NCI-H69 (cell line): ENCODE data around the gene MED25.

Source experiments
- DNase-seq: peaks from one replicate; lab custom pipeline; 2025; lab: John Stamatoyannopoulos, UW

MED25 gene

DNA sequence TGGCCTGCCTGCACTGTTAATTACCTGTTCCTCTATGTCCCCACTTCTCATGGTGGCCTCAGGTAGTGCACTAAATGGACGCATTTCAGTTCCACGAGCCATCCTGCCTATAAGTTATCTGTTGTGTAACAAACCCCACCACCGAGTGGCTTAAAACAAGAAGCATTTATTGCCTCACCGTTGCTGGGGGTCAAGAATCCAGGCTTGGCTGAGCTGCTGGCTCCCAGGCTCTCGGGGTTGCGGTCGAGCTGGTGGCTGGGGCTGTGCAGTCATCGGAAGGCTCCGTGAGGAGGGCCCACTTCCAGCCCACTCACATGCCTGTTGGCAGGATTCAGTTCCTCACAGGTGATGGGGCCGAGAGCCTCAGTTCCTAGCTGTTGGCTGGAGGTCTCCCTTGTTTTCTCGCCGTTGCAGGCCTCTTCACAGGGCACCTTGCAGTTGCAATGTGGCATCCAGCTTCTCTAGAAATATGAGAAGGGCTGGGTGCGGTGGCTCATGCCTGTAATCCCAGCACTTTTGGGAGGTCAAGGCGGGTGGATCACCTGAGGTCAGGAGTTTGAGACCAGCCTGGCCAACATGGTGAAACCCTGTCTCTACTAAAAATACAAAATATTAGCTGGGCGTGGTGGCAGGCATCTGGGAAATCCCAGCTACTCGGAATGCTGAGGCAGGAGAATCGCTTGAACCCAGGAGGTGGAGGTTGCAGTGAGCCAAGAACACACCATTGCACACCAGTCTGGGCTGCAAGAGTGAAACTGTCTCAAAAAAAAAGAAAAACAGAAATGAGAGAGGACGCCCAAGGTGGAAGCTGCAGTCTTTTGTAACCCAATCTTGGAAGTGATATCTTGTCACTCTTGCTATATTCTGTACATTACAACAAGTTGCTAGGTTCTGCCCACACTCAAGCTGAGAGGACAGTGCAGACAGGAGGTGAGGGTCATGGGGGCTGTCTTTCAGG lies 26.3 kb downstream of the MED25 start:
- no peak for DNase-seq

DNA sequence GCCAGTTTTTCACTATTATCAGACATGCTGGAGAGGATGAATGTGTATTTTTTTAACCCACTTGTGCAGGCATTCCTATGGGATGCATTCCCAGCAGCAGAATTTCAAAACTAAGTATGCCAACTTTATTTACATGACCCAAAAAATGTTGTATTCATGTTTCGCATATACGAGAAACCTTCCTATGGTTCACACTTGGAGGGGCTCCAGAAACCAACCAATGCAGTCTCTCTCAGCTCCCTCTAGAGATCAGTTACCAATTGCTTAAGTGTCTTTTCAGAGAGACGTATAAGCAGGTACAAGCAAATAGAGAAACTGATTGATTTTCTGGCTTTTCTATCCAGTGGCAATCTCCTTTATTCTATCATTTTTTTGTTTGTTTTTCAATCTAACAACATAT lies 27.3 kb downstream of the MED25 start:
- peak; percentile 14 for DNase-seq

DNA sequence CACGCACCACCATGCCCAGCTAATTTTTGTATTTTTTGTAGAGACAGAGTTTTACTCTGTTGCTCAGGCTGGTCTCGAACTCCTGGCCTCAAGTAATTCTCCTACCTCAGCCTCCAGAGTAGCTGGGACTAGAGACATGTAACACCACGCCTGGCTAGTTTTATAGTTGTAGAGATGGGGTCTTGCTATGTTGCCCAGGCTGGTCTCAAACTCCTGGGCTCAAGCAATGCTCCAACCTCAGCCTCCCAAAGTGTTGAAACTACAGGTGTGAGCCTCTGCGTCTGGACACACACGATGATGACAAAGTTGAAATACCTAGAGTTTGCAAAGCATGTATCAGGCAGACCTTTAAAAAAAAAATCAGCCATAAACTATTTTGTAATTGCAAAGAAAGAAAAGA lies 28.3 kb downstream of the MED25 start:
- no peak for DNase-seq

DNA sequence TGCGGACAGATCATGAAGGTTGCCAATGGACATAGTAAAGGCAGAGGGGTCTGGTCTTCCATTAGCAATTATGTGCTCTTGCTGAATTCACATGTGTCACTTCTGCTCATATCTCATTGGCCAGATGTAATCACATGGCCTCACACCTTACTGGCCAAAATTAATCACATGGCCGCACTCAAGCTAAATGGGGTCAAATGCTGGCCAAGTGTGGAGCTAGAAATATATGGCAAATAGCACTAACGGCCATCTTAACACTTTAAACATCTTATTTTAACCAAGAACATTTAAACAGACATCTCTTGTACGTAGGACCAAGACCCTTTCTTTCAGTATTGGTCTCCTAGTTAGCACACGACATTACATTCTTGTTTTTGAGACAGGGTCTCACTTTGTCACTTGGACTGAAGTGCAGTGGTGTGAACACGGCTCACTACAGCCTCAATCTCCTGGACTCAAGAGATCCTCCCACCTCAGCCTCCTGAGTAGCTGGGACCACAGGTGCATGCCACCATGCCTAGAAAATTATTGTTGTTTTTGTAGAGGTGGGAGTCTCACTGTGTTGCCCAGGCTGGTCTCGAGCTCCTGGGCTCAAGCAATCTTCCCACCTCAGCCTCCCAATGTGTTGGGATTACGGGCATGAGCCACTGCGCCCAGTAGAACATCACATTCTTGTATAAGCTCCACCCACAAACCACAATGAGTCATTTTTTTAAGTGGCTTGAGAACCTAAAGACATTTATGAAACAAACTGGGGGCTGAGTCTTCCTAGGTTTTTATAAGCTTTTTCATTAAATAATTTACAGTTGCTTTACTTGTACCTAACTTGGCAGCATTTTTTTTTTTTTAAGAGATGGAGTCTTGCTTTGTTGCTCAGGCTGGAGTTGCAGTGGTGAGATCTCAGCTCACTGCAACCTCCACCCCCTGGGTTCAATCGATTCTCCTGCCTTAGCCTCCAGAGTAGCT lies 29.9 kb downstream of the MED25 start:
- no peak for DNase-seq

DNA sequence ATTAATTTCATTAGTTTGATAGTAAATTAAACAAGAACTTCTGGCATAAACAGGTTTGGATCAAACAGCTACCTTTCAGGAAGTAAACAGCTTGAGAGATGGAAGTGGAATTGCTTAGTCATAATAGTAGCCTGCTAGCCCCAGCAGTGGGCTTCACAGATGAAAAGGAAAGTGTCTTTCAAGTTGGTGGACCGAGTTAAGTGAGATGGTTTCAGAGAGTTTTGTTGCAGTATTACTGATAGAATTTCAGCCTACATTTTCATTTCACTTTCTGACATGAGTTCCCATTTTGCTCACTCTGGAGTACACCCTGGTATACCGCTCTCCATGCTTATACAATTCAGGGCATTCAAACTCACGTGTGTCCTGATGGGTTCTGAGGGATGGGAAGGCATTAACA lies 30.8 kb downstream of the MED25 start:
- no peak for DNase-seq

DNA sequence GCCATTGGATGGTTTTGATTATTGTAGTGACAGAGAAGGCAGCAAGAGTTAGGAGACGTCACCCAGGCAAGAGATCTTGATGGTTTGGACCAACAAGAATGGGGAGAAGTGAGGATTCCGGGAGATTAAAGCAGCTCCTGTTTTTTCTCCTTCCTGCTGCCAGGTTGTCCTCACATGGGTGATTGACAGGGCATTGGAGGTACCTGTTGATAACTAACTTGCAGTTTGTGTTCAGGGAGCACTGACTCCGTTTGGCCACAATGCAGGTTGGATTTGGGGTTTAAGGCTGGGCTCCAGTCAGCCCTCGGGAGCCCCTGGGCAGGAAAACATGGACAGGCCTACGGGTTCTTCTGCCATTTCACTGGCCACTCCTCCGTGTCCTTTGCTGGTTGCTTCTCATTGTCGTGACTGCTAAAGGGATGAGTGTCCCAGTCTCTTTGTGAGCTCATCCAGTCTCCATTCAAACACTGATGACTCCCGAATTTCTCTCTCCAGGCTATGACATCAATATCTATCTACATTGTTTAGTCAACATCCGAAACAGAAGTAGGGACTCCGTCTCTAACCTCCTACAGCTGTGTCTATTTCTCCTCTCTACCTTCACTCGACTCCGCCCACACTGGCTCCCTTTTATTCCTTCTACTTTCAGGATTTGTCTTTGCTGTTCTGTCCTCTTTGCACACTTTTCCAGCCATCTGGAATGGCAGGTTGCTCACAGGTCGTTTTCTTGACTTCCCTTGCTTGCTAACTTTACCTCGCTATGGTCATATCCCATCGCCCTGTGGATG lies 31.5 kb downstream of the MED25 start:
- no peak for DNase-seq

DNA sequence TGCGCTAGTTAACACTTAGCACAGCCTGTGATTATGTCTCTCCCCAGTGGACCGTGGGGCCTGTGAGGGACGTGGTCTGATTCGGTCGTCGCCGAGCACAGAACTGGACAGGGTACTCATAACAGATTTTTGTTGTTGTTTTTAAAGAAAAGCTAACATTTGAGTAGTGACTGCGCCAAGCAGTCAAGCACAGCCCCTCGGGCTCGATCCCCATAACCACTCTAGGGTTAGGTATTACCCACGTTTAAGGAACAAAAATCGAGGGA lies 32.1 kb downstream of the MED25 start:
- no peak for DNase-seq

DNA sequence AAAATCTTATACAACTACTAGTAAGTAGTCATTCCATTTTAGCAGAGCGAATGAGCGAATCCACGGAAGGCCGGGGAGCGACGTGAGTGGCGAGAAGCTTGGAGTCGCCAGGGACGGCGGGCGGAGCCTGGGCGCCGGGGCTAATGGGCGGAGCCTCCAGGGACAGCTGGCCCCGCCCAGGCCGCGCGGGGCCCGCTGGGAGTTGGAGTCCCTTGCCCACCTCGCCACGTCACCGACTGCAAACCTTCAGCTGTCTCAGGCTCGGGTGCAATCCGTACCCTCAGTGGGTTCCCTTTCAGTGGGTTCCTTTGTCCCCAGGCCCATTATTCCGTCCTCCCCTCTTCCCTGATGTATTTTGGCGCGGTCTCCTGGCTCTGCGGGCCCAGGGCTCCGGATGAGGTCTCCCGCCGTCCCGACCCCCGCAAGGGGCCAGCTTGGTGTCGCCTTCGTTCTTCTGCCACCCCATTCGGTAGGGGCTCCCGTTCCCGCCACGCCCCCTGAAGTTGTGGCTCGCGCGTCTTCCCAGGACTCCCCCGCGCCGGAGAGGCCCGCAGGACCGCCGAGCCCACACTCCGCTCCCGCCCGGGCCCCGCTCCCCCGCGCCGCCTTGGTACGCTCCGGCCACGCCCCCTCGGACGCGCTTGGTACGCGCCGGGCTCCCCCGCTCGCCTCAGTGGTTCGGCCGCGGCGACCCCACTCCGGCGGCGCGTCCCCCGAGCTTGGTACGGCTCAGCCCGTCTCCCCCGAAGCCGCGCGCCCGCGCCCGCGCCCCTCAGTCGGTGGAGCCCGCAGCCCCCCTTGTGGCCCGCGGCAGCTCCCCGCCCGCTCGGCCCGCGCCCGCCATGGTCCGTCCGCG lies 32.6 kb downstream of the MED25 start, which contains the start of gene PTOV1:
PTOV1 (plus strand) TSS at position 673 of the 856 bp plus-strand sequence.
- peak; percentile 97 for DNase-seq

DNA sequence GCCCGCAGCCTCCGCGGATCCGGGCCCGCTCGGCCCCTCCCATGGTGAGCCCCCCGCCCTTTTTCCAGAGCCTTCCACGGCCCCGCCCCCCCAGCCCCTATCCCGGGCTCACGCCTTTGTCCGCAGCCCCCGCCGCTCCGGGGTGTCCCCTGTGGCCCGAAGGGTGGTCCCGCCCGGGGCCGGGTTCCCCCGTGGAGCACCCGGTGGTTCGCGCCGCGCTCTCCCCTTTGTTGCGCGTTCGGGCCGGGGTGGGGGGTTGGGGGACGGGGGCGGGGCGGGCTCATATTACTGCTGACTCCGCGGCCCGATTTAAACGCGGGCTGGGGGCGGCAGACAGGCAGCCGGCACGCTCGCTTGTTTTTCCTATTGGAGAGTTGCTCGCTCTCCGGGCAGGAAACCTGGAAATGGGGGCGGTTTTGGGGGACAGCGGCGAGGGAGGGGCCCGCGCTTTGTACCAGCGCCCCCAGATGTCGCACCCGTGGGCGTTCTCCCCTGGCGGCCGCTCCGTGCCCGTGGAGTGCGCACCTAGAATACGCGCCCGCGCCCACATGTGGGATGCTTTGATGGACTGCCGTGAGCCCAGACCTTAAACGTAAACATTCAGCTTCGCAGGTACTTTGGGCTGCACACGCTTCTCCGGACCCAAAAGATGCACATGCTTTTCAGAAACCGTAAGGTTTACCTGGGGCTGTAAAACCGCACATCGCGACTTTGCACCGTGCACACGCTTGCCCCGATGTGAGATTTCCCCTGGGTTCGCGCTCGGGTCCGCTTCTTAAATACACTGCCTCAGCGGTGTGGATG lies 33.6 kb downstream of the MED25 start:
- DNase-seq, result peak; percentile 85

DNA sequence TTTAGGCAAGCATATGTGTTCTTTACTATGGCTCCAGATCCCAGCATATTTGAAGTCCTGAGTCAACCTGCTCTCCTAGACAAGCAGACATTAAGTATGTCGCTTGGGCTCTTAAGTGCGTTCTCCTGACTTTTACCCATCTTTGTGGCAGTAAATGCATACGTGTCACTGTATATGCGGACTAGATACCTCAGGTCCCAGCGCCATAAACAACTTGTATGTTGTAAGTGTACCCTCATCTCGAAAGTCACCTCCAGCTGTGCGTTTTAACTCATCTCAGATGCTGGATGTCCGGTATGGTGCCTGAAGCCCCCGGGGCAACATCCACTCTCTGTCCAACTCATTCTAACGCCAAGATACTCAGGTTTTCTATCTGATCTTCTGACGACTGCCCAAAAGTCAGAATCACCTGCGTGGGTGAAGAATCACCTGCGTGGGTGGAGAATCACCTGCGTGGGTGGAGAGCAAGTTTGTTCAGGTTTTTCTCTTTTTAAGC lies 34.6 kb downstream of the MED25 start:
- DNase-seq, result no peak

DNA sequence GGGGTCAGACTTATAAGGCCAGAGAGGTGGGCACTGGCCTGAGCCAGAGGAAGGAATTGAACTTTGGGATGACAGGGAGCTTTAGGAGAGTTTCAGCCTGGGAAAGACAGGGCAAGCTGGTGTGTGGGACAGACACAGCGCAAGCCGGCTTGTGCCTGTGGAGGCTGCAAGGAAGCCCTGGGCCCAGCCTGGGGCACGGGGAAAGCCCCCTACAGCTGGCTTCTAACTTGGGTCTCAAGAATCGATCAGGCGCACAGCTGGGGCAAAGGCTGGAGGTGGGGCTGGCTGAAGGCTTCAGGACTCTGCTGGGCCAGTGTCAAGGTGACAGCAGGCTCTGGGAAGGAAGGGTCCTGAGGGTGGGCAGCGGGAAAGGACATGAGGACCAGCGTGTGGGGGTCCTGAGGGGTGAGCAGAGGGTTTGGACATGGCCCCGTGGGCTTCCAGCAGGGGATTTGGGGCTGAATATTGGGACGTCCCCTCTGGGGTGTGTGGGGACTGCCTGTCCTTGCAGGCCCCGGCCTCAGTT lies 35.8 kb downstream of the MED25 start:
- DNase-seq, result no peak

DNA sequence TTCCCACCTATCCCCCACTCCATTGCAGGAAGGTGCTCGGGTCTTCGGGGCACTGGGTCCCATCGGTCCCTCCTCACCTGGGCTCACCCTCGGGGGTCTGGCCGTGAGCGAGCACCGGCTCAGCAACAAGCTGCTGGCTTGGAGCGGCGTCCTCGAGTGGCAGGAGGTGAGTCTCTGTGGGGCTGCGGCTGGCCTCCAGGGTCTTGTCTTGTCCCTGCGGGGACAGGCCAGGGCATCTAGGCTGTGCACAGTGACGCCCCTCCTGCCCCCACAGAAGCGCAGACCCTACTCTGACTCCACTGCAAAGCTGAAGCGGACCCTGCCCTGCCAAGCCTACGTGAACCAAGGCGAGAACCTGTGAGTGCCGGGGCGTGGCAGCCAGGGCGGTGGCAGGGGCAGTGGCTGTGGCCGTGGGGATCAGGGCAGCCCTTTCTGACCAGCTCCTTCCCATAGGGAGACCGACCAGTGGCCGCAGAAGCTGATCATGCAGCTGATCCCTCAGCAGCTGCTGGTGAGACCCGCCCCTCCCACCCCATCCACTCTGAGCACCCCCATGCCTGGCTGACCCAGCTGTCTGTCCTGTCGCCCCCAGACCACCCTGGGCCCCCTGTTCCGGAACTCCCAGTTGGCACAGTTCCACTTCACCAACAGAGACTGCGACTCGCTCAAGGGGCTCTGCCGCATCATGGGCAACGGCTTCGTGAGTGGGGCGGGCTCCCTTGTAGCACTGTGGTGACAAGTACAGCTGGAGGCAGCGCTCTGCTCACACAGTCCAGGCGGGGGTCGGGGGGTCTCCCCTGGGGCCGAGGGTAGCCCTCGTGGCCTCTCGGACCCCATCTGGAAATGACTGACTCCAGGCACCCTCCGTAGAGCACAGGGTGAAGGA lies 36.5 kb downstream of the MED25 start:
- no peak for DNase-seq

DNA sequence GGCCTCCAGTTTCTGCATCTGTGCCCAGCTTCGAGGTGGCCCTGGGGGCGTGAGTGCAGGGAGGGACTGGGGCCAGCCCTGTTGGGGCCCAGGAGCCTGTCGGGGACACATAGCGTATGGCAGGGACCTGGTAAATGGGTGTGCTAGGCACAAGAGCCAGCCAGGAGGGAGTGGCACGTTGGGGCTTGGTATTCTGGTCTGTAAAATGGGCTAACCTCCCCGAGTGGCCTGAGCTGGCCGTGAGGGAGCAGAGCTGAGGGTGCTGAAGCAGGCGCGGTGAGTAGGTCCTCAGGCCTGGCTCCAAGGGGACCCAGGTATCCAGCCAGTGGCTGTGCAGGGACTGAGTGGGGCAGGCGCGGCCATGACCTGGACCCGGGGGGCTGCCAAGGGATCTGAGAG lies 37.2 kb downstream of the MED25 start:
- no peak for DNase-seq

DNA sequence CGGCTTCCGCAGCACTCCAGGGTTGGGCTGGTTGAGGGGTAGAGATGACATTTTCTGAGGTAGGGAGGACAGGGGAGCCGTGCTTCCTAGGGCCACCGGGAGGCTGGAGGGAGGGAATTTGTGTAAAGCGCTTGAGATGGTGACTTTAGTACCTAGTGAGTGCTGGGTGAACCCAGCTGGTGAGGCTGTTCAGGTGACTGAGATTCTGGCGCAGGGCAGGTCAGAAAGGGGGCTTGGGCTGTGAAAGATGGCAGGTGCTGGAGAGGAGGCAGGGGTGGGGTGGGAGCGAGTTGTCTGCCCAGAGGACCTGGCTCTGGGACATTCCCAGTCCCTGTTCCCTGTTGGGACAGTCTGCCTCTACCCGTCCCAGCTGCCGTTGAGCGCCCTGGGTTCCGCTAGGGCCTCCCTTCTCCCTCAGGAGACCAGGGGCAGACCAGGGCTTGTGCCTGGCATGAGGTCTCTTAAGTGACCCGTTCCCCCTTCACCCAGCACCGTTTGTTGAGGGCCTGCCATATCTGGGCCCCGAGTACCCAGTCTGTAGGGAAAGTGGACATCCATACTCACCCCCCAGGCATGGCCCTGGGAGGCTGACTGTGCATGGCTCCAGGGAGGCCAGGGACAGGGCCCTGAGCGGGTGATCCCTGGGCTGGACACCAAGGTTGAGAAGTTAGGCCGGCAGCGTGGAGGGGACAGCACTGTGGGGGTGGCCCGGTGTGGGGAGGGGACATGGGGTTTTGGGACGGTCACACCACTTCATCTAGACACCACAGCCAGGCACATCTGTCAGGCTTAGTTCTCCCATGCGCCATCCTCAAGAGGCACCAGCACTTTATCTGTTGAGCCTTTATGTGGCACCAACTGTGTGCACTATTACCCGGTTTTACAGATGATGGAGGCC lies 37.8 kb downstream of the MED25 start:
- DNase-seq, result peak; percentile 29

DNA sequence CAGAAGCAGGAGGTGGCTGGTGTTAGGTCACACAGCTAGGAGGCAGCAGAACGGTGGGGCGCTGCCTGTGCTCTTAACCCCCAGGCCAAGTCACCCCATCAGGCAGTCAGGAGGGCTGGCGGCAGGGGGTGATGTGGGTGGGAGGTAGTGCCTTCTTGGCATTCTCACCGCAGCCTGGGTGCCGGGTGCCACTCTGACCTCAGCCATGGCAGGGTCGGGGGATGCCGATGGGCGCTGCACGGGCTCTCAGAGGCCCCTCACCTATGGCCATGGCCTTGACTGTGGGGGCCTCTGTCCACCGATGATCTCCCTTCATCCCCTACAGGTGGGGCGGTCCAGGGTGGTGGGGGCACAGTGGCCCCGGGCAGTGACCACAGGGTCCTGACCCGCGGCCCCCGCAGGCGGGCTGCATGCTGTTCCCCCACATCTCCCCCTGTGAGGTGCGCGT lies 38.5 kb downstream of the MED25 start:
- no peak for DNase-seq

DNA sequence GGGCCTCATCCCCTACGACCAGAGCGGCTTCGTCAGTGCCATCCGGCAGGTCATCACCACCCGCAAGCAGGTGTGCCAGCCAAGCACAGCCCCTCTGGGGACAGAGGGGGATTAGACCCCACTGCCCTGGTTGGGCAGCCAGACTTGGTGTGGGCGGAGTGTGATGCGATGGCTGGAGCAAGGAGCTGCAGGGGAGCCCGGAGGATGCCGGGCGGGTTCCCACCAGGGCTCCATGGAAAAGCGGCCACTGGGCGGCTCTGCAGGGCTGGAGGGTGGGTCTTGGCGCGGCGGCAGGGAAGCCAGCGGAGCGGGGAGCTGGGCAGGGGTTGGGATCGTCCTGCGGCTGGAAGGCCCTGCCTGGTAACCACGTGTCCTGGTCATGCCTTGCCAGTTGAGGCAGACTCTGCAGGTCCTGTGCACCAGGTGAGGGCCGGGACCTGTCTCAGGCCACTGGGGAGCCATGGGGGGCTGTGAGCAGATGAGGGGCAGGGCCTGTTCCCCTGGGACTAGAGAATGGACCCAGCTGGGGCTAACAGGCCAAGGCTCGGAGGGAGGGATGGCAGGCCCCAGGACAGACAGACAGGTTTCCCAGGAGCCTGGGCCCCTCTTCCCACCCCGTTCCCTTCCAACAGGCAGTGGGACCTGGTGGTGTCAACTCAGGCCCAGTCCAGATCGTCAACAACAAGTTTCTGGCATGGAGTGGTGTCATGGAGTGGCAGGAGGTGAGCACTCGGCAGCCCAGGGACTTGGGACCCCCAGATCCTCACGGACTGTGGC lies 39.2 kb downstream of the MED25 start:
- peak; percentile 51 for DNase-seq

DNA sequence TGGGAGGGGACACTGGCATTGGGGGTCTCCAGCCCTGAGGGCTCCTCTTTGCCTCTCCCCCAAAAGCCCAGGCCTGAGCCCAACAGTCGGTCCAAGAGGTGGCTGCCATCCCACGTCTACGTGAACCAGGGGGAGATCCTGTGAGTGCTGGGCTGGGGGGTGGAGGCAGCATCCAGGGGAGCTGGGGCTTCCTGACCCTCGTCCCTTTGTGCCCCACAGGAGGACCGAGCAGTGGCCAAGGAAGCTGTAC lies 39.7 kb downstream of the MED25 start:
- no peak for DNase-seq
